ENCODE results near the gene MEPE. TPM values are rescaled to one million over a fixed set of nuclear protein-coding genes. Genes with fewer than 3 reads are reported as not detected.

MEPE gene
- total RNA-seq, 1 experiment from 2014 or later, result not detected

DNA sequence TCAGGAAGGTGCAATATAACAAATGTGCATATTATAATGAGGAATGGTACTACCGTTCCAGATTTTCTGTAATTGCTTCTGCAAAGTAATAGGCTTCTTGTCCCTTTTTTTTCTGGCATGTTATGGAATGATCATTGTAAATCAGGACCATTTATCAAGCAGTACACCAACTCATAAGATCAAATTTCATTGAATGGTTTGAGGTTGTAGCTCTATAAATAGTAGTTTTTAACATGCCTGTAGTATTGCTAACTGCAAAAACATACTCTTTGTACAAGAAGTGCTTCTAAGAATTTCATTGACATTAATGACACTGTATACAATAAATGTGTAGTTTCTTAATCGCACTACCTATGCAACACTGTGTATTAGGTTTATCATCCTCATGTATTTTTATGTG lies 20.8 kb upstream of the MEPE start (continued):
- no peak for TF ChIP-seq ZNF232 (CRISPR knock-in tag; IDR thresholded peaks at IDR 0.05)

DNA sequence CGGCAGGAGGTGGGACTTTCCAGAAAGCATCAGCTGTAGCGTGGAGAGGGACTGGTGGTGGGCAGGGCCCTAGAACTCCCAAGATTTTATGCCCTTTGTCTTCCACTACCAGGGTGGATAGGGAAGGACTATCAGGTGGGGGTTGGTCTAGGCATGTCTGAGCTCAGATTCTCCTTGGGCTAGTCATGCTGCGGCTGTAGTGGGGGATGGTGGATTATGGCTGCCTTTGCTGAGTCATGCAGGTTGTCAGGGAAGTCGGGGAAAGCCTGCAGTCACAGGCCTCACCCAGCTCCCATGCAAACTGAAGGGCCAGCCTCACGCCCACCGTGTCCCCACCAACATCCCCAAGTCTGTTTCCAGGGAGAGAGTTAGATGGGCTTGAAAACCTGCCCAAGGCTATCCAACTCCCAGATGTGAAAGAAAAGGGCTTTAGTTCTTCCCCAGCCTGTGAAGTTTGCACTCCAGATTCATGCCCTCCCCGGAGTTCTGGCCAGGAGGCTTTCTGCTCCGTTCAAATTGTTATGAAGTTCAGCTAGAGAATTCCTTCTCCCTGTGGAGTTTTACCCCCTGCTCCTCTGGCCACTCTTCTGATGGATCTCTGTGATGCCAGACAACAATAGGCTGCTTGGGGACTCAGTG lies 13.4 kb upstream of the MEPE start:
- POLR2A ChIA-PET, result interaction anchor here (0.5 kb wide), 1 partner anchor 10 kb away, joined by 3 read pairs; no protein-coding TSS in a partner anchor
- no peak for TF ChIP-seq FOXP1 (CRISPR knock-in tag; IDR thresholded peaks at IDR 0.05; ENCODE audit: borderline replicate concordance)
- TF ChIP-seq MAX (CRISPR knock-in tag; IDR thresholded peaks at IDR 0.05), result 0 out of 2 replicates have a peak, but pooled peaks have one; percentile 19
- no peak for TF ChIP-seq HMGA2 (CRISPR knock-in tag; IDR thresholded peaks at IDR 0.05)
- TF ChIP-seq IRF2 (CRISPR knock-in tag; IDR thresholded peaks at IDR 0.05; ENCODE audit: borderline replicate concordance, low read depth), result no peak
- TF ChIP-seq, protein P1, sequence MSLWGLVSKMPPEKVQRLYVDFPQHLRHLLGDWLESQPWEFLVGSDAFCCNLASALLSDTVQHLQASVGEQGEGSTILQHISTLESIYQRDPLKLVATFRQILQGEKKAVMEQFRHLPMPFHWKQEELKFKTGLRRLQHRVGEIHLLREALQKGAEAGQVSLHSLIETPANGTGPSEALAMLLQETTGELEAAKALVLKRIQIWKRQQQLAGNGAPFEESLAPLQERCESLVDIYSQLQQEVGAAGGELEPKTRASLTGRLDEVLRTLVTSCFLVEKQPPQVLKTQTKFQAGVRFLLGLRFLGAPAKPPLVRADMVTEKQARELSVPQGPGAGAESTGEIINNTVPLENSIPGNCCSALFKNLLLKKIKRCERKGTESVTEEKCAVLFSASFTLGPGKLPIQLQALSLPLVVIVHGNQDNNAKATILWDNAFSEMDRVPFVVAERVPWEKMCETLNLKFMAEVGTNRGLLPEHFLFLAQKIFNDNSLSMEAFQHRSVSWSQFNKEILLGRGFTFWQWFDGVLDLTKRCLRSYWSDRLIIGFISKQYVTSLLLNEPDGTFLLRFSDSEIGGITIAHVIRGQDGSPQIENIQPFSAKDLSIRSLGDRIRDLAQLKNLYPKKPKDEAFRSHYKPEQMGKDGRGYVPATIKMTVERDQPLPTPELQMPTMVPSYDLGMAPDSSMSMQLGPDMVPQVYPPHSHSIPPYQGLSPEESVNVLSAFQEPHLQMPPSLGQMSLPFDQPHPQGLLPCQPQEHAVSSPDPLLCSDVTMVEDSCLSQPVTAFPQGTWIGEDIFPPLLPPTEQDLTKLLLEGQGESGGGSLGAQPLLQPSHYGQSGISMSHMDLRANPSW (CRISPR knock-in tag; conservative IDR thresholded peaks at IDR 0.05; ENCODE audit: low read depth), result no peak
- TF ChIP-seq NR2C2 (CRISPR knock-in tag; IDR thresholded peaks at IDR 0.05), result no peak
- TF ChIP-seq NFE2L1 (CRISPR knock-in tag; IDR thresholded peaks at IDR 0.05), result peak; percentile 97
- peak; percentile 58; the same call in 1 of the 2 replicates for TF ChIP-seq ETV6 (CRISPR knock-in tag; IDR thresholded peaks at IDR 0.05)
- TF ChIP-seq ZNF121 (CRISPR knock-in tag; IDR thresholded peaks at IDR 0.05), result no peak
- TF ChIP-seq ERG (CRISPR knock-in tag; IDR thresholded peaks at IDR 0.05), result no peak
- TF ChIP-seq NR1H2 (CRISPR knock-in tag; IDR thresholded peaks at IDR 0.05), result no peak
- TF ChIP-seq, protein P2, sequence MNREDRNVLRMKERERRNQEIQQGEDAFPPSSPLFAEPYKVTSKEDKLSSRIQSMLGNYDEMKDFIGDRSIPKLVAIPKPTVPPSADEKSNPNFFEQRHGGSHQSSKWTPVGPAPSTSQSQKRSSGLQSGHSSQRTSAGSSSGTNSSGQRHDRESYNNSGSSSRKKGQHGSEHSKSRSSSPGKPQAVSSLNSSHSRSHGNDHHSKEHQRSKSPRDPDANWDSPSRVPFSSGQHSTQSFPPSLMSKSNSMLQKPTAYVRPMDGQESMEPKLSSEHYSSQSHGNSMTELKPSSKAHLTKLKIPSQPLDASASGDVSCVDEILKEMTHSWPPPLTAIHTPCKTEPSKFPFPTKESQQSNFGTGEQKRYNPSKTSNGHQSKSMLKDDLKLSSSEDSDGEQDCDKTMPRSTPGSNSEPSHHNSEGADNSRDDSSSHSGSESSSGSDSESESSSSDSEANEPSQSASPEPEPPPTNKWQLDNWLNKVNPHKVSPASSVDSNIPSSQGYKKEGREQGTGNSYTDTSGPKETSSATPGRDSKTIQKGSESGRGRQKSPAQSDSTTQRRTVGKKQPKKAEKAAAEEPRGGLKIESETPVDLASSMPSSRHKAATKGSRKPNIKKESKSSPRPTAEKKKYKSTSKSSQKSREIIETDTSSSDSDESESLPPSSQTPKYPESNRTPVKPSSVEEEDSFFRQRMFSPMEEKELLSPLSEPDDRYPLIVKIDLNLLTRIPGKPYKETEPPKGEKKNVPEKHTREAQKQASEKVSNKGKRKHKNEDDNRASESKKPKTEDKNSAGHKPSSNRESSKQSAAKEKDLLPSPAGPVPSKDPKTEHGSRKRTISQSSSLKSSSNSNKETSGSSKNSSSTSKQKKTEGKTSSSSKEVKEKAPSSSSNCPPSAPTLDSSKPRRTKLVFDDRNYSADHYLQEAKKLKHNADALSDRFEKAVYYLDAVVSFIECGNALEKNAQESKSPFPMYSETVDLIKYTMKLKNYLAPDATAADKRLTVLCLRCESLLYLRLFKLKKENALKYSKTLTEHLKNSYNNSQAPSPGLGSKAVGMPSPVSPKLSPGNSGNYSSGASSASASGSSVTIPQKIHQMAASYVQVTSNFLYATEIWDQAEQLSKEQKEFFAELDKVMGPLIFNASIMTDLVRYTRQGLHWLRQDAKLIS (CRISPR knock-in tag; IDR thresholded peaks at IDR 0.05; ENCODE audit: borderline replicate concordance), result no peak
- no peak for TF ChIP-seq PRRX2 (CRISPR knock-in tag; IDR thresholded peaks at IDR 0.05)
- TF ChIP-seq, protein P3, sequence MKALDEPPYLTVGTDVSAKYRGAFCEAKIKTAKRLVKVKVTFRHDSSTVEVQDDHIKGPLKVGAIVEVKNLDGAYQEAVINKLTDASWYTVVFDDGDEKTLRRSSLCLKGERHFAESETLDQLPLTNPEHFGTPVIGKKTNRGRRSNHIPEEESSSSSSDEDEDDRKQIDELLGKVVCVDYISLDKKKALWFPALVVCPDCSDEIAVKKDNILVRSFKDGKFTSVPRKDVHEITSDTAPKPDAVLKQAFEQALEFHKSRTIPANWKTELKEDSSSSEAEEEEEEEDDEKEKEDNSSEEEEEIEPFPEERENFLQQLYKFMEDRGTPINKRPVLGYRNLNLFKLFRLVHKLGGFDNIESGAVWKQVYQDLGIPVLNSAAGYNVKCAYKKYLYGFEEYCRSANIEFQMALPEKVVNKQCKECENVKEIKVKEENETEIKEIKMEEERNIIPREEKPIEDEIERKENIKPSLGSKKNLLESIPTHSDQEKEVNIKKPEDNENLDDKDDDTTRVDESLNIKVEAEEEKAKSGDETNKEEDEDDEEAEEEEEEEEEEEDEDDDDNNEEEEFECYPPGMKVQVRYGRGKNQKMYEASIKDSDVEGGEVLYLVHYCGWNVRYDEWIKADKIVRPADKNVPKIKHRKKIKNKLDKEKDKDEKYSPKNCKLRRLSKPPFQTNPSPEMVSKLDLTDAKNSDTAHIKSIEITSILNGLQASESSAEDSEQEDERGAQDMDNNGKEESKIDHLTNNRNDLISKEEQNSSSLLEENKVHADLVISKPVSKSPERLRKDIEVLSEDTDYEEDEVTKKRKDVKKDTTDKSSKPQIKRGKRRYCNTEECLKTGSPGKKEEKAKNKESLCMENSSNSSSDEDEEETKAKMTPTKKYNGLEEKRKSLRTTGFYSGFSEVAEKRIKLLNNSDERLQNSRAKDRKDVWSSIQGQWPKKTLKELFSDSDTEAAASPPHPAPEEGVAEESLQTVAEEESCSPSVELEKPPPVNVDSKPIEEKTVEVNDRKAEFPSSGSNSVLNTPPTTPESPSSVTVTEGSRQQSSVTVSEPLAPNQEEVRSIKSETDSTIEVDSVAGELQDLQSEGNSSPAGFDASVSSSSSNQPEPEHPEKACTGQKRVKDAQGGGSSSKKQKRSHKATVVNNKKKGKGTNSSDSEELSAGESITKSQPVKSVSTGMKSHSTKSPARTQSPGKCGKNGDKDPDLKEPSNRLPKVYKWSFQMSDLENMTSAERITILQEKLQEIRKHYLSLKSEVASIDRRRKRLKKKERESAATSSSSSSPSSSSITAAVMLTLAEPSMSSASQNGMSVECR (CRISPR knock-in tag; IDR thresholded peaks at IDR 0.05; ENCODE audit: borderline replicate concordance), result no peak
- no peak for TF ChIP-seq CREM (CRISPR knock-in tag; IDR thresholded peaks at IDR 0.05)
- TF ChIP-seq ZBTB21 (CRISPR knock-in tag; IDR thresholded peaks at IDR 0.05; ENCODE audit: borderline replicate concordance), result no peak
- TF ChIP-seq TCF7 (CRISPR knock-in tag; IDR thresholded peaks at IDR 0.05; ENCODE audit: low read depth), result no peak
- TF ChIP-seq TP53 (CRISPR knock-in tag; IDR thresholded peaks at IDR 0.05), result no peak
- no peak for TF ChIP-seq GRHL2 (CRISPR knock-in tag; IDR thresholded peaks at IDR 0.05; ENCODE audit: insufficient replicate concordance, severe bottlenecking)
- TF ChIP-seq EMX1 (CRISPR knock-in tag; IDR thresholded peaks at IDR 0.05), result no peak
- TF ChIP-seq, protein P4, sequence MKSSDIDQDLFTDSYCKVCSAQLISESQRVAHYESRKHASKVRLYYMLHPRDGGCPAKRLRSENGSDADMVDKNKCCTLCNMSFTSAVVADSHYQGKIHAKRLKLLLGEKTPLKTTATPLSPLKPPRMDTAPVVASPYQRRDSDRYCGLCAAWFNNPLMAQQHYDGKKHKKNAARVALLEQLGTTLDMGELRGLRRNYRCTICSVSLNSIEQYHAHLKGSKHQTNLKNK (CRISPR knock-in tag; IDR thresholded peaks at IDR 0.05), result no peak

More for the DNA sequence above, 13.4 kb upstream of the MEPE start:
- H3K27ac Mint-ChIP-seq, result 0 out of 2 replicates have a peak overlapping the region, but pooled peaks have one; percentile 12
- CTCF ChIA-PET, result interaction anchor here (0.8 to 2.0 kb wide), 2 partner anchors 19 to 140 kb away, joined by 3 to 16 read pairs; no protein-coding TSS in a partner anchor
- peaks cover 20% of the 10 kb centered on the region for H3K4me1 Mint-ChIP-seq
- H3K9me3 Mint-ChIP-seq, result peaks cover 44% of the 10 kb centered on the region
- no peaks in the 10 kb centered on the region; the same call in 1 of the 2 replicates for H3K27me3 Mint-ChIP-seq (ENCODE audit: low read depth)
- DNase-seq (ENCODE audit: low spot score) (peak; percentile 23), ATAC-seq (peak; percentile 80)
- no peak overlapping the region for H3K4me3 Mint-ChIP-seq
- peaks cover 19% of the 10 kb centered on the region for H3K36me3 Mint-ChIP-seq

All from WTC11 (cell line).